Measurements from ENCODE around the gene SGCD. TPM values are rescaled to one million over a fixed set of nuclear protein-coding genes. Genes with fewer than 3 reads are reported as not detected.

SGCD gene
- total RNA-seq, 1 experiment from 2014 or later = not detected

- no peak overlapping the region for H3K4me3 ChIP-seq (ENCODE audit: low read depth in 2 of 2, low read length in 2 of 2)
- intact Hi-C loops (cut with micrococcal nuclease; ENCODE audit: unreplicated experiment) (no loop called here), in situ Hi-C loops (cut with HindIII; ENCODE audit: low pct_unique_long_range_greater_than_20kb, low sequenced_read_pairs) (no loop called here)
- ChIA-PET CTCF (no interaction called here), POLR2A (no interaction called here)
- BruUV-seq (replicated peaks) = no TSS peak
- no peak overlapping the region for H3K27ac ChIP-seq (ENCODE audit: low read length)
- H3K4me1 ChIP-seq (ENCODE audit: control insufficient read depth, insufficient read depth, low read length) = no peaks in the 10 kb centered on the region
- TF ChIP-seq, protein P1, sequence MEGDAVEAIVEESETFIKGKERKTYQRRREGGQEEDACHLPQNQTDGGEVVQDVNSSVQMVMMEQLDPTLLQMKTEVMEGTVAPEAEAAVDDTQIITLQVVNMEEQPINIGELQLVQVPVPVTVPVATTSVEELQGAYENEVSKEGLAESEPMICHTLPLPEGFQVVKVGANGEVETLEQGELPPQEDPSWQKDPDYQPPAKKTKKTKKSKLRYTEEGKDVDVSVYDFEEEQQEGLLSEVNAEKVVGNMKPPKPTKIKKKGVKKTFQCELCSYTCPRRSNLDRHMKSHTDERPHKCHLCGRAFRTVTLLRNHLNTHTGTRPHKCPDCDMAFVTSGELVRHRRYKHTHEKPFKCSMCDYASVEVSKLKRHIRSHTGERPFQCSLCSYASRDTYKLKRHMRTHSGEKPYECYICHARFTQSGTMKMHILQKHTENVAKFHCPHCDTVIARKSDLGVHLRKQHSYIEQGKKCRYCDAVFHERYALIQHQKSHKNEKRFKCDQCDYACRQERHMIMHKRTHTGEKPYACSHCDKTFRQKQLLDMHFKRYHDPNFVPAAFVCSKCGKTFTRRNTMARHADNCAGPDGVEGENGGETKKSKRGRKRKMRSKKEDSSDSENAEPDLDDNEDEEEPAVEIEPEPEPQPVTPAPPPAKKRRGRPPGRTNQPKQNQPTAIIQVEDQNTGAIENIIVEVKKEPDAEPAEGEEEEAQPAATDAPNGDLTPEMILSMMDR (IDR thresholded peaks at IDR 0.05) = no peak
- TF ChIP-seq TCF7L2 (IDR thresholded peaks at IDR 0.05; ENCODE audit: low read depth, low read length) = no peak
- TF ChIP-seq POLR2AphosphoS5 (IDR thresholded peaks at IDR 0.05; ENCODE audit: low read depth, low read length) = no peak
- TF ChIP-seq, protein P2, sequence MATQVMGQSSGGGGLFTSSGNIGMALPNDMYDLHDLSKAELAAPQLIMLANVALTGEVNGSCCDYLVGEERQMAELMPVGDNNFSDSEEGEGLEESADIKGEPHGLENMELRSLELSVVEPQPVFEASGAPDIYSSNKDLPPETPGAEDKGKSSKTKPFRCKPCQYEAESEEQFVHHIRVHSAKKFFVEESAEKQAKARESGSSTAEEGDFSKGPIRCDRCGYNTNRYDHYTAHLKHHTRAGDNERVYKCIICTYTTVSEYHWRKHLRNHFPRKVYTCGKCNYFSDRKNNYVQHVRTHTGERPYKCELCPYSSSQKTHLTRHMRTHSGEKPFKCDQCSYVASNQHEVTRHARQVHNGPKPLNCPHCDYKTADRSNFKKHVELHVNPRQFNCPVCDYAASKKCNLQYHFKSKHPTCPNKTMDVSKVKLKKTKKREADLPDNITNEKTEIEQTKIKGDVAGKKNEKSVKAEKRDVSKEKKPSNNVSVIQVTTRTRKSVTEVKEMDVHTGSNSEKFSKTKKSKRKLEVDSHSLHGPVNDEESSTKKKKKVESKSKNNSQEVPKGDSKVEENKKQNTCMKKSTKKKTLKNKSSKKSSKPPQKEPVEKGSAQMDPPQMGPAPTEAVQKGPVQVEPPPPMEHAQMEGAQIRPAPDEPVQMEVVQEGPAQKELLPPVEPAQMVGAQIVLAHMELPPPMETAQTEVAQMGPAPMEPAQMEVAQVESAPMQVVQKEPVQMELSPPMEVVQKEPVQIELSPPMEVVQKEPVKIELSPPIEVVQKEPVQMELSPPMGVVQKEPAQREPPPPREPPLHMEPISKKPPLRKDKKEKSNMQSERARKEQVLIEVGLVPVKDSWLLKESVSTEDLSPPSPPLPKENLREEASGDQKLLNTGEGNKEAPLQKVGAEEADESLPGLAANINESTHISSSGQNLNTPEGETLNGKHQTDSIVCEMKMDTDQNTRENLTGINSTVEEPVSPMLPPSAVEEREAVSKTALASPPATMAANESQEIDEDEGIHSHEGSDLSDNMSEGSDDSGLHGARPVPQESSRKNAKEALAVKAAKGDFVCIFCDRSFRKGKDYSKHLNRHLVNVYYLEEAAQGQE (IDR thresholded peaks at IDR 0.05; ENCODE audit: insufficient read depth in 1 of 2, low read depth in 2 of 2, low read length in 1 of 2) = no peak
- no peak for TF ChIP-seq SIN3A (IDR thresholded peaks at IDR 0.05; ENCODE audit: borderline replicate concordance, insufficient read depth, low read depth, low read length)
- ATAC-seq (no peak), DNase-seq (ENCODE audit: low read depth, low spot score) (no peak)
- H3K9me3 ChIP-seq (ENCODE audit: control insufficient read depth, insufficient read depth, low read depth, low read length) = no peaks in the 10 kb centered on the region
- no peaks in the 10 kb centered on the region for H3K36me3 ChIP-seq (ENCODE audit: control insufficient read depth, insufficient read depth, low read length)
- no peaks in the 10 kb centered on the region for H3K27me3 ChIP-seq (ENCODE audit: control insufficient read depth, insufficient read depth, low read length)
These were observed 169.3 kb downstream of the SGCD start for GRCh38 chr5:156496291-156496690.

DNA sequence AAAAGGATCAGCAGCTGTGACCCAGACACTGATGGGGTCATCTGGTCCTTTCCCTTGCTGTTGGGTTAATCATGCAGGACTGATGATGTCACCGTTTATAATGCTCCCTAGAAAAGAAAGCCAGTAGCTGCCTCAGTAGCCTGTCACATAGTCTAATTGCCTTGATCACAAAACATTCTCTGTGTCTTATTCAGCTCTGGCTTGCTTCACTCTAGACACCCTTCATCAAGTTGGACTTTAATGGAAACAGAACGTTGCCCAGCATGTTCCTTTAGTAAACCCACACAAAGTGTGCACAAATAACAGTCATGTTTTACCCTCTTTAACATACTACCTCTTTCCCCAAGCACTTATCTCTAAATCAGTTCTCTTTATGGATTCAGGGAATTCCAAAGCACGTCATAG is 170.8 kb downstream of the SGCD start:
- no peaks in the 10 kb centered on the region for H3K4me1 ChIP-seq (ENCODE audit: control insufficient read depth, insufficient read depth, low read length)
- CTCF ChIA-PET = no interaction called here
- H3K27me3 ChIP-seq (ENCODE audit: control insufficient read depth, insufficient read depth, low read length) = no peaks in the 10 kb centered on the region
- TF ChIP-seq, protein P2 (IDR thresholded peaks at IDR 0.05; ENCODE audit: insufficient read depth in 1 of 2, low read depth in 2 of 2, low read length in 1 of 2) = no peak
- no peak for TF ChIP-seq POLR2AphosphoS5 (IDR thresholded peaks at IDR 0.05; ENCODE audit: low read depth, low read length)
- no peak for TF ChIP-seq TCF7L2 (IDR thresholded peaks at IDR 0.05; ENCODE audit: low read depth, low read length)
- TF ChIP-seq, protein P1 (IDR thresholded peaks at IDR 0.05) = no peak
- no peak for TF ChIP-seq SIN3A (IDR thresholded peaks at IDR 0.05; ENCODE audit: borderline replicate concordance, insufficient read depth, low read depth, low read length)
- DNase-seq (ENCODE audit: low read depth, low spot score) = no peak
- BruUV-seq (replicated peaks) = no TSS peak
- no peak overlapping the region for H3K4me3 ChIP-seq (ENCODE audit: low read depth in 2 of 2, low read length in 2 of 2)
- H3K36me3 ChIP-seq (ENCODE audit: control insufficient read depth, insufficient read depth, low read length) = no peaks in the 10 kb centered on the region
- intact Hi-C loops (cut with micrococcal nuclease; ENCODE audit: unreplicated experiment) (no loop called here), in situ Hi-C loops (cut with HindIII; ENCODE audit: low pct_unique_long_range_greater_than_20kb, low sequenced_read_pairs) (no loop called here)
- POLR2A ChIA-PET = no interaction called here
- H3K9me3 ChIP-seq (ENCODE audit: control insufficient read depth, insufficient read depth, low read depth, low read length) = no peaks in the 10 kb centered on the region
- no peak overlapping the region for H3K27ac ChIP-seq (ENCODE audit: low read length)
- no peak for ATAC-seq

Measured in Panc1 (cell line).